HCEC 1CT (cell line): ENCODE data around the gene SWAP70.
"Not testable (repeated sequence)": the region's sequence is repeated elsewhere in the genome, so short reads cannot be mapped to it uniquely, and the experiment has no call there.

Experiments used
- DNase-seq: peaks from one replicate; pipeline ENCODE4 v3.0.0-alpha.2; 2017

The SWAP70 gene

DNA sequence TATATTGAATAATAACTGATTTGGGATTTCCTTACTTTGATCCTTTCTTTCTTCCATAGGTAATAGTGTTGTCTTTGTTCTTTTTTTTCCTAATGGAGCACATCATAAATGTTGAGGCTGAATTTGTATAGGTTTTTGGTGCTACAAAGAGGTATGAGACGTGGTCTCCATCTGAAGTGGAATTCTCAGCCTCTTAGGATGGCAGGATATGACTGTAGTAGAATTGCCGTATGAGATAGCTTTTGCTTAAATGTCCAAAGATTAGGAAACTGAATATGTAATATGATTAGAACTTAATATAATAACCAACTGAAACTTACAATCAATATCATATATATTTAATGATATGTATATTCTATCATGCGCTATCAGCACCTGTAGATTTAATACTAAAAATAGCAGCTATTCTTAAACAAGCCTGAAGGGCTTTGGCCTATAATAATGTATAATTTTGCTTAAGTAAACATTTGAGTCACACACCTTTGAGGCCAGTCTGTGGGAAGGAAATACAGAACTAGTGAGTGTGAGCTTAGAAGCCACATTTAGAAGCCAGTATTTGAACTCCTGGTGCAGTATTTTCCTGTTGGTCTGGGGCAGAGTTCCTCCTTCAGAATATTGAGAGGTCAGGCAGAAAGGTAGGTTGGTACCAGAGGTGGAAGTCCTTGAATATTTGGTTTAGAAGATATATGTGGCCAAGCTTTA lies 62.6 kb downstream of the SWAP70 start:
- DNase-seq, result peak; percentile 83

DNA sequence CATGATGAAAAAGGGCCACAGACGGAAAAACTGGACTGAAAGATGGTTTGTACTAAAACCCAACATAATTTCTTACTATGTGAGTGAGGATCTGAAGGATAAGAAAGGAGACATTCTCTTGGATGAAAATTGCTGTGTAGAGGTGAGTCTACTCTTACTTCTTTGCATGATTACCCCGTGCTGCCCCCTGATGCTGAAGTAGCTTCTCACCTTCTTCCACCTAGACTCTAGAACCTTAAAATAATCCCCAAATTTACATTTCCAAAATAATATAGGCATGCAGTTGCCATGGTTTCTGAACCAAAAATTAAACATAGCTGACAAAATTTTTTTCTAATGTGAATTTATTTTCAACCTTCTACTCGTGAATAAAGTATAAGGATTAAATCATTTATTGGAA lies 64.2 kb downstream of the SWAP70 start:
- DNase-seq, result no peak

DNA sequence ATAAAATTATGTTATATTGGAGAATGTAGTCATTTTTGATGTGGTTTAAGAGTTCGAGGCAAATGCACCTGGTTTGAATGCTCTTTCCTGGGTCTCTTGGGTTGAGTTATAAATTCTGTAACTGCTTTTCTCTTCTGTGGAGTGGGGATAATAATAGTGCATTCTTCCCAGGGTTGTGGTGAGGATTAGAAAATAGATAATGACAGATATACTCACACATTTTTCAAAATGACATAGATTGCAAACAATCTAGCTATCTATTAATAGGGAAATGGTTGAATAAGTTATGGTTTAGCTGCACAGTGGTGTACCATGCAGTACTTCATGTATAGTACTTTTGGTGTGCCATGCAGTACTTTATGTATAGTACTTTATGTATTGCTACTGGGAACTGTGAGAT lies 67.4 kb downstream of the SWAP70 start:
- DNase-seq, result no peak

DNA sequence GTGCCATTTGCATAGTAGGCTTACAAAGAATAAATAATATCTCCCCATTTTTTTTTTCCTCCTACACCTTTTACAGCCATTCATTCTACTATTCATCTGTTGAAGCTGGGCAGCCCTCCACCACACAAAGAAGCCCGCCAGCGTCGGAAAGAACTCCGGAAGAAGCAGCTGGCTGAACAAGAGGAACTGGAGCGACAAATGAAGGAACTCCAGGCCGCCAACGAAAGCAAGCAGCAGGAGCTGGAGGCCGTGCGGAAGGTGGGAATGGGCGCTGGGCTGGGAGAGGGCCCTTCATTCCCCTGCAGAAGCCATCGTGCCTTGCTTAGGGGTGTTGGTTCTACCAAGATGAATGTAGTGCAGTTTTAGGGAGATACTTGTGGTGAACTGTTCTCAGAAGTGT lies 68.6 kb downstream of the SWAP70 start:
- DNase-seq, result no peak

DNA sequence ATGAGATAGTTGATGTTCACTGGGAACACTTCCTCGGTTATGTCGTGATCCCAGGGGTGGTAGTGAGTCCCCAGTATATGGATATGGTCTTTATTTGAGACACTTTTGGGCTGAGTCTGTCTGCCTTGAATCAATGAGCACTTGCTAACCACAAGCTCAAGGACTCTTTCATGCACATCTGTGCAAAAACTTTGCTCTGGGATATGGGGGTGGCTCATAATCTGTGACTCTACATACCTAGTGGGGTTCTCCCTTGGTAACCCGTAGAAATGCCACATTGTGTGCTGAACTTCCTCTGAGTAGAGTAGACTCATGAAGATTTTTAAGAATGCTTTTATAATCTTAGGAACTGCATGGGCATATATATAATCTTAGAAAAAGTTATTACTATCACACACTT lies 69.3 kb downstream of the SWAP70 start:
- no peak for DNase-seq

DNA sequence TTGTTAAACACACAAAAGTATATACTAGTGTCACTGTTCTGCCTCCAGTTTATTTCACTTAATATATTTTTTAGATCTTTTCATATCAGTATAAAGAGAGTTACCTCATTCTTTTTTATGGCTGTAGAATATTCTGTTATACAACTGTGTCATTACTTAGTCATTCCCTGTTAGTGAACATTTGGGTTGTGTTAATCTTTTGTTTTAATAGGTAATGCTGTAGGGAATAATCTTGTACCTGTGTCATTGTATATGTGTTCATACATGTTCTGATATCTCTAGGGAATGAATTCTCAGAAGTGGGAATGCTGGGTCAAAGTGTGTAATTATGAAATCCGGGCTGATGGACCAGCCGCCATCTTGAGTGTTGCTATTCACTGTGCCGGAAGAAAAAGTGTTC lies 71.4 kb downstream of the SWAP70 start:
- no peak for DNase-seq

DNA sequence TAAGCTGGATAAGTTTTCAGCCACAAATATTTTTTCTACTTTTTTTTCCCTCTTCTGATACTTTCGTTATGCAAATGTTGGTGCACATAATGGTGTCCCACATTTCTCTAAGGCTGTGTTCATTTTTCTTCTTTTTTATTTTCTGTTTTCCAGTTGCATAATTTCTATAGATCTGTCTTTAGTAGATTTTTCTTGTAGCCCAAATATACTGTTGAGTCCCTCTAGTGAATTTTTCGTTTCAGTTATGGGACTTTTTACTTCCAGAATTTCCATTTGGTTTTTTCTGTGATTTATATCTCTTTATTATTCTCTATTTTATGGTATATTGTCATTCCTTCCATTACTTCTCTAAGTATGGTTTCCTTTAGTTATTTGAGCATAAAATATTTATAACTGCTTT lies 72.0 kb downstream of the SWAP70 start:
- no peak for DNase-seq

DNA sequence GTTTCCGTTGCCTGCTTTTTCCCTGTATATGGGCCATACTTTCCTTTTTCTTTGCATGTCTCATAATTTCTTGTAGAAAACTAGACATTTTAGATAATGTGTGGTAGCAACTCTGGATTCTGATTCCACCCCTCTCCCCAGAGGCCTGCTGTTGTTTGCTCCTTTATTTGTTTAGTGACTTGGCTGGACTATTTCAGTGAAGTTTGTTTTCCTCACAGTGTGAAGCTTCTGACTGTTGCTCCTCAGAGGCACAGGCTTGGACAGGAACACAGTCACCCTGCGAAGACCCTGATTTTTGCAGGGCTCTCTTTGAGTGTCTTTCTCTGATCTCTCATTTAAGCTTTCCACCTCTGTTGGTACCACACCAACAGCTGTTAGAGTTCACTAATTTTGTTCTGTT lies 72.5 kb downstream of the SWAP70 start:
- no peak for DNase-seq

DNA sequence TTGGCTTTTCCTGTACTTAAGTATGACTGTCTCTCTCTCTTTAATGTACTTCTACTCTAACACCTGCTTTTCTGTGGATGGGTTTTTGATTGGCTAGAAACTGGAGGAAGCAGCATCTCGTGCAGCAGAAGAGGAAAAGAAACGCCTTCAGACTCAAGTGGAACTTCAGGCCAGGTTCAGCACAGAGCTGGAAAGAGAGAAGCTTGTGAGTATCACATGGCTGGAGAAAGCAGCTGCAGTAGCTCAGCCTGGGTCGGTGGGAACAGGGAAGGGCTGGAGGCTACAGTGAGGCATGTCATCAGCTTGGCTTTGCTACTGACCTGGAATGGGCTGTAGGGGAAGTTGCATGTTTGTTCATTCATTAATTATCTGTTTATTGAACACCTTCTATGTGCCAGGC lies 74.2 kb downstream of the SWAP70 start:
- no peak for DNase-seq

DNA sequence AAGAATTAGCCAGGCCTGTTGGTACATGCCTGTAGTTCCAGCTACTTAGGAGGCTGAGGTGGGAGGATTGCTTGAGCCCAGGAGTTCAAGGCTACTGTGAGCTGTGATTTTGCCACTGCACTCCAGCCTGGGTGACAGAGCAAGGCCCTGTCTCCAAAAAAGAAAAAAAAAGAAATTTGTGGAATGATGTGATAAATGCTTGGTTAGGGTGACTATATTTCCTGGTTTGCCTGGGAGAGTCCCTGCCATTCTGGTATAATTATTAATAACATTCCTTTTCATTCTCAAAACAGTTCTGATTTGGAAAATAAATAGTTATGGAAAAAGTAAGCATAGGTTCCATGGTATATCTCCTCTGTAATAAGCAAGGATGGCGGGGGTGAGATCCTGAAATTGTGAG lies 74.8 kb downstream of the SWAP70 start:
- DNase-seq, result no peak

DNA sequence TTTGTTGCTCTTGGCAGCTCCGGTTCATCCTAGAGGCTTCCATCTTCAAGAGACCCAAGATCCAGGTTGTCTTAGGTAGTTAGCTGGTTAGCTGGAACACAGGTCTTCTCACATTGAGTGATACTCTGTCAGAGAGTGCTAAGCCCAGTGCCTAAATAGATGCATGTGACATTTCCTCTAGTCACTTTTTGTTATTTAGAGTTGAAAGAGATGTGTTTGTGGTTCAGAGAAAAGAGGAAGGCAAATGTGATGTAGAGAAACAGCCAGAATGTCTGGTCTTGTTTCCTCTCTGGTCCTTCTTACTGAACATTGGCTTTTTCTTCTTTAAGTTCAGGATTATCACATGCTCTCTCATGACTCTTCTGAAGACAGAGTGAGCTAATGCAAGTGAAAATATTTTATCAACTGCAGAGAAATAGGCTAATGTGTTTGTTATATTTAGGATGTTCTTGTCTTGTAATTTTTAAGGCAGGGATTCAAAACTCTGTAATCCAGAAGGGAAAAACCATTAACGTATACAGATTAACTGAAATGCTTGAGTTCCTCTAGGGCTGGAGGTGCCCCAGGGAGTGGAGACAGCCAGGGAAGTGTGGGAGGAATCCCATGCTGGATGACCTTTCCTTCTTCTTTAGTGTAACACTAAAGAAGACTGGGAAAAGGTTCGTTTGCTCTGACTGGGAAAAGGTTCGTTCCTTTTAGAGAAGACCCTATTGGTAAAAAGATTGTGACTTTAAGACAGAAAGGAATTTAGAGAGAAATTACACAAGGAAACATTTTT lies 75.4 kb downstream of the SWAP70 start:
- DNase-seq, result no peak

DNA sequence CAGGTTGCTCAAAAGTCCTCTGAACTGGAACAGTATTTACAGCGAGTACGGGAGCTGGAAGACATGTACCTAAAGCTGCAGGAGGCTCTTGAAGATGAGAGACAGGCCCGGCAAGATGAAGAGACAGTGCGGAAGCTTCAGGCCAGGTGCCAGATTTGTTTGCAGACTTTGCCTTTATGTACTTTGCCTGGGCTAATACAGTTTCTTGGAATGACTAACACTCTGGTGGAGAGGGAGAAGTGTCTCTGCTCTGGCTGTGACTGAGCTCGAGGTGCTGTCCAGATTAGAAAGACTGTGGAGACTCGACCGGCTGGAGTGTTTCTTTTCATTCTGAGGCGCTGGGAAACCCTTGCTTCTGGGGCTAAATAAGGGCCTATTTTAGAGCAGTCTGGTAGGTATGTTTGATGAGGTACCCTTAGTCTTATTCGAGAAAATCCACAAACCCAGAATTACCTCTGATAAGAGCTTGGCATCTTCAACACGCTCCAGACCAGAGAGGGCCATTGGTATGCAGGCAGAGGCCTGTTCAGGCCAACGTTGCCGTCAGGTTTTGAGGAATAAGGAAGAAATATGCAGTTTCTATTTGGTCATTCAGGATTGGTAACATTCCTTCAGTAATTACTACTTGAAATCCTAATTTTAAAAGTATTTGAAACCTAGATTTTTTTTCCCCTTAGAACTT lies 76.5 kb downstream of the SWAP70 start:
- DNase-seq, result no peak

DNA sequence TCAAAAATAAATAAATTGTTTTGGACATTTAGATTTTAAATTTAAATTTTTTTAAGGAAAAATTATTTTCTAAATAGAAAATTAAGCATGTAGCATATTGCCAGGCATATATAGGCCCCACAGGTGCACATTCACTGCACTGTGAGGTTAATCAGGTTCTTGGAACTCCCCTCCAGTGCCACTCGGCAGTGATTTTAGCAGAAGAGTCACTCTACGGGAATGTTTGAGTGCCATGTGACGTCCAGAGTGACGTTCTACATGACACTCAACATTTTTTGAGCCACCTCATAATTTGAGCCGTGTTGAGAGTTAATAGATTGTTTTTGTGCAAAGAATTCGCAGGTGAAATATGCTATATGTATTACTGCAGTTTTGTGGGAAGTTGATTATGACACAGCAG lies 77.4 kb downstream of the SWAP70 start:
- no peak for DNase-seq

DNA sequence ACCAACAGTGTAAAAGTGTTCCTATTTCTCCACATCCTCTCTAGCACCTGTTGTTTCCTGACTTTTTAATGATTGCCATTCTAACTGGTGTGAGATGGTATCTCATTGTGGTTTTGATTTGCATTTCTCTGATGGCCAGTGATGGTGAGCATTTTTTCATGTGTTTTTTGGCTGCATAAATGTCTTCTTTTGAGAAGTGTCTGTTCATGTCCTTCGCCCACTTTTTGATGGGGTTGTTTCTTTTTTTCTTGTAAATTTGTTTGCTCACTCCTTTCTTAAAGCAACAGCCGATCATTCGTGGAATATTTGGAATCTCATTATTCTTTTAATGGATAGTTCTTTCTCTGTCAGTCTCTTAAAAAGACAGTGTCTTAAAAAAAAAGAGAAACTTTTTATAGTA lies 79.6 kb downstream of the SWAP70 start:
- DNase-seq, result not testable (repeated sequence)

DNA sequence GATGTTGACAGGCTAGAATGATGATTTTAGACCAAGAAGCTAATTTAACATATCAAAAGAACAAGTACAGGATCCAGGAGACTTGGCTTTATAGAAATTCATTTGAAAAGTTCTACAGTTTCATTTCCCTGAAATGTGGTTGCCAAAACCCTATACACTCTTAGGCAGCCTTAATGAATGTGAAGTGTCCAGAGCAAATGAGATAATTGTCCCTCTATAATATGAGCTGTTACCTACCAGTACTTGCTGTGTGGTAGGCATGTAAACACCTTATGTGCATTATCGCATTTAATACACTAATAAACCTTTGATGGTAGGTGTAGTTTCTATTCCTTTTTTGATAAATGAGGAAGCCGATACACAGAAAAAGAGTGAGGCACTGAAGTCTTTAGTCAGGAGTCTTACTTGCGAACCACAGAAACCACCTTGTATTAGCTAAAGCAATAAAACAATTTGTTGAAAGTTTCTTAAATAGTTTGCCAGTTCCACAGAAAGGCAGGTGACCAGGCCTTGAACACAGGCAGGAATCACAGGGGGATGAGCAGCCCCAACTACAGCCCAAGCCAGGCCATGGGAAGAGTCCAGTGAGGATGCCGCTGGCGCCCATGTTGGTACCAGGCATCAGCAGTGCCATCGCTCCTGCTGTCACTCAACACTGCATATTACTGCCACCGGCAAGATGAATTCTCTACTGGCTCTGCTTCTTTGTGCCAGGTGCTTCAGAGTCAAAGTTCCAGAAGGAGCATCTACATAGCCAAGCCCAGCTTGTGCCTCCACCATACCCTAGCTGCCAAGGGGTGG lies 81.7 kb downstream of the SWAP70 start:
- DNase-seq, result no peak

DNA sequence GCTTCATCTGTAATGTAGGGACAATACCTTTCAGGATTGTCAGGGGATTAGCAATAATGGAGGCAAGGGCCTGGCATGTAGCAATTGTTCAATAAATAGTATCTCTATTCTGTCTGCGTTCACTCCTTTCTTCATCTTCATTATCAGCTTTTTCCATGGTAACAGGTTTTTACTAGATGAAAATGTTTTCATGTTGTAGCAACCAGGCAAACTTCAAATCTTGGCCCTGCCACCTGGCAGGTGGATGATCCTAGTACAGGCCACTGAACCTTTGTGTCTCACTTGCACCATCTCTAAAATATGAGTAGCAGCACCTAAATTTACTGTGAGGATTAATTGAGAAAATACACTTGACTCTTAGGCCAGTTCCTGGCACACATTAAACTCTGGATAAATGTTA lies 83.4 kb downstream of the SWAP70 start:
- DNase-seq, result no peak

DNA sequence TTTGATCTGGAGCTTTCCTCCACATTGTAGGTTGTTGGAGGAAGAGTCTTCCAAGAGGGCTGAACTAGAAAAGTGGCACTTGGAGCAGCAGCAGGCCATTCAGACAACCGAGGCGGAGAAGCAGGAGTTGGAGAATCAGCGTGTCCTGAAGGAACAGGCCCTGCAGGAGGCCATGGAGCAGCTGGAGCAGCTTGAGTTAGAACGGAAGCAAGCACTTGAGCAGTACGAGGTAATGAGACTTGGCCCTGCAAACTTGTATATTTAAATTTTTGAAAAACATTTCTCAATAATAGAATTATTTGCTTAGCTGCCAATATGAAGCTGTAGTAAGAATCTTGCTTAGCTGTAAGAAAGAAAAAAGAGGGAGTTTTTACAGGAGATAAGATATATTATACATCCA lies 84.0 kb downstream of the SWAP70 start:
- no peak for DNase-seq

DNA sequence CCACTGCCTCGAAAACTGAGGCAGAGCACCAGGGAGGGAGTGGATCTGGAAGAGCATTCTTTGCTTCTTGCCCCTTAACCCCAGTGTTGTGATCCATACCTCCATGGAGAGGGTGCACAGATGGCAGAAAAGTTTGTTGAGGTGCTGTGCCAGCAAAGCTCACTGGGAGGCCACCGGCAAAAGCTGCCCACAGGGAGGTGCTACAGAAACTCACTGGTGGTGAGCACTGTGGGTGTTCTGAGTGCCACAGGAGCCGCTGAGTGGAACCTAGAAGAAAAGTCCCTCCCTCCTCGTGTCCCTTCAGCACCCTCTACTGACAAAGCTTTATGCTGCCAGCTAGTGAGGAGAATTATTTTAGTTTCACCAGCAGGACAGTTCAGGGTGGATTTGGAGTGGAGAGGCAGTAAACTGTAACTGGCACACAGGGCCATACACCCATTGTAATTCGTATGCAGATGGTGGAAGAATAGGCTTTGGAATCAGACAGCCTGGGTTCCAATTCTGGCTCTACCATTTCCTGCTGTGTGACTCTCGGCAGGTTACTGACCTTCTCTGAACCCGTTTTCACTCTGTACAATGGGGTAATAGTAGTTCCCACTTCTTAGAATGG lies 84.6 kb downstream of the SWAP70 start:
- DNase-seq, result peak; percentile 83

DNA sequence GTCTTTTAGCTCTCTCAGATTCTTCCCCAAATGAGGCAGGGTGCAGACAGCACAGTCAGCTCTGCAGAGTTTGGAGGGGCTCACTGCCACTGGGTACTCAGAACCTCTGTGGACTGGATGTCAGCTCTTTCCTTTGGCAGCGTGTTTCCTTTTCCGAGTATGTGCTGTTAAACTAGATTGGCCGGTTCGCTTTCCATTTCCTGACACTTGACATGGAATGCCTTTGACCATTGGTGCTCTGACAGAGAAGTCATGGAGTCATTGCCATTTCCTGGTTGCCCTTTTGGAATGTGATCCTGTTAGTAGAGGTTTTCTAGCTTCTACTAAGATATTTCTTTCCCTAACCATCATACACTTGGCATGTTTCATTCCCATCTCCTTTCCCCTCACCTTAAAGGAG lies 86.7 kb downstream of the SWAP70 start:
- DNase-seq, result no peak

DNA sequence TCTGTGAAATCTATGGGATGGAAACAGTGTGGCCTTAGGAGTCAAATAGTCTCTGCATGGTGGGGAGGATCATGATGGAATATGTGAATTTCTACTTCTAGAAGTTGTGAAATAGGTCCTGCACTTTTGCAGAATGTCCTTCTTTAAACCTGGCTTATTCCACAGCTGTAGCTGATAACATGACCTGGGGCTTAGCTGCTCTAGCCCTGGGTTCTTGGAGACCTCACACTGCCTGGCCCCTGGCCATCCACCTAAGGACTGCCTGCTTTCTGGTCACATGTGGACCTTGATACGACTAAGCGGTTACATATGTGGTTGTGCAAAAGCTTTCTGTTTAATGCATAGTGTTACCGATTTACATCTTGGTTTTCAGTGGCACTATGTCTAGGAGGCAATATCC lies 88.2 kb downstream of the SWAP70 start:
- peak; percentile 48 for DNase-seq

DNA sequence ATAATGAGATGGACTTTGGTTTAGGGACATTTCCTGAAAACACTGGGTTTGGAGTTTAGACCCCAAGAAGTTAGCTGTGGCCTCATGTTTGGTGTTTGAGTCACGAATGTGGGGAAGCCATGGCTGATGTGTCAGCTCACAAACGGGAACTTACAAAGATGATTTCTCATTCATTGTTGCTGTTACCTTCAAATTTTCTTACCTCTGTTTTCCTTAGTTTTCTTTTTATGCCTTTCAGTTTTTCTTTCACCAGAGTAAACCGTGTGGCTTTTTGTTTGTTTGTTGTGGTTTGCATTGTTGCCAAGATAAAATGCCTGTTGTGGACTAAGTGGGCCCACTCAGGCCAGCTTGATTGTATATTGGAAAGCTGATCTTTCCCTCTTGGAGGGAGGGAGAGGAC lies 89.1 kb downstream of the SWAP70 start:
- DNase-seq, result peak; percentile 76

DNA sequence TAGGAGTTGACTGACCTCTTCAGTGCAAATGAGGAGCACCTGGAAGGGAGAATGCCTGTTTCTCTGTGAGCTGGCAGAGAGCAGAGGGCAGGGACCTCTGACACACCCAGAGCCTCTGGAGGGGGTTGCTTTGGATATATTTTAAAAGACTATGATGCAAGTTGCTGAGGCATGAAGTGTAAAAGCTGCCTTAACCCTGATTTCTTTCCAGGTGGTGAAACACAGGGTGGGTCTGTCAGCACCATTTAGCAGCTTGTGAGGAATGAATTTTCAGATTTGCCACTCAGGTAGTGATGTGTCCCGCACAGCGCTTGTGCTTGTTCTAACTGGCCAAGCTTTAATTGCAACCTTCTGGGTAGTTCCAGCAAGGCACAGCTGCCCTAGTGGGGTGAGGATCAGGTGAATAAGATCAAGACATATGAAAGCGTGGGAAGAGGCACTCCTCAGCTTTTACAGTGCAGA lies 90.2 kb downstream of the SWAP70 start:
- peak; percentile 28 for DNase-seq
